OCI-LY3 (cell line): ENCODE results near the gene MDK.

Experiments used
- CTCF ChIP-seq: fragments of 200-600, 300-600 bp; sonication (generic); IDR thresholded peaks from 2 replicates; pipeline ENCODE4 v1.5.1; 2014; ENCODE audit warnings: antibody characterized with exemption, low read length, low read depth
- EZH2phosphoT487 ChIP-seq: fragments of 200-600 bp; shearing (Covaris generic); IDR thresholded peaks from 2 replicates; pipeline ENCODE4 v1.6.1; 2018; ENCODE audit warnings: antibody characterized with exemption, mixed run types, low read depth

DNA sequence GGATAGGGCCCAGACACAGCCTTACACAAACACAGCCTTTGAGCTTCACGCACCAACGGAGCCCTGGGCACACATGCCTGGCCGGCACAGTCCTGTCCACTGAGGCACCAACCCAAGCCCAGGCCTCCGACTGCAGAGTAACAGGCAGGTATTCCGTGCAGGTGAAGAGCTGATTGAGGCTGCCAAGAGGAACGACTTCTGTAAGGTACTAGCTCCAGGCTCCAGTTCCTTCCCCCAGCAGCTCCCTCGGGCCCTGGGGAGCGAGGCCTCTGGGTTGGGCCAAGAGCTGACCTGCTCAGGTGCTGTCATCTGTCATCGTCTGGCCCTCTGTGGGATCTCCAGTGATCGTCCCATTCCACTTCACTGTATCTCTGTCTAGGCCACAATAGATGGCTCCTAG, 3.2 kb upstream of the MDK start:
- TF ChIP-seq CTCF, result no peak
- no peak for TF ChIP-seq EZH2phosphoT487
